GM19324 (cell line): ENCODE results near the gene TUBAL3.

Source experiments
- ATAC-seq: cut with Tn5 transposase; IDR thresholded peaks from one replicate; pipeline ENCODE4 v1.9.1; 2021; ENCODE audit warnings: mild to moderate bottlenecking, moderate library complexity; ENCODE audit not compliant: unreplicated experiment, low FRiP score

TUBAL3 gene

GRCh38 chr10:5344746-5345145 lies 59.9 kb downstream of the TUBAL3 start:
- ATAC-seq = no peak

DNA sequence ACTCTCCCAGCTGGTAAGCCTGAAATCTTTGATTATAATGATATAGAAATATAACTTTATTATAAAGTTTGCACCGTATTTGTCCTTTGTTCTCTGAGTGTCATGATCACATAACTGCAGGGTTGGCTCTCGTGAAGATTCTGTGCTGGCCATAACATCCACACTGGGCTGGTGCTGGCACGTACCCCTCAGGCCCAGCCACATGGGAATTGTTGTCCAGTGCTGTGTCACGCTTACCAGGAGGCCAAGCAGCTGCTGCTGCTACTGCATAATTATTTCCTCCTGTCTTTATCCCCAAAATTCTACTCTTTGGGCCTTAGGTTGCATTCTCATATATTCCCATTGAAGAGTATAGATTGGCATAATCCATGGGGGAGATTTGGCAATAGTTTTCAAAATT lies 60.6 kb downstream of the TUBAL3 start:
- ATAC-seq = no peak

DNA sequence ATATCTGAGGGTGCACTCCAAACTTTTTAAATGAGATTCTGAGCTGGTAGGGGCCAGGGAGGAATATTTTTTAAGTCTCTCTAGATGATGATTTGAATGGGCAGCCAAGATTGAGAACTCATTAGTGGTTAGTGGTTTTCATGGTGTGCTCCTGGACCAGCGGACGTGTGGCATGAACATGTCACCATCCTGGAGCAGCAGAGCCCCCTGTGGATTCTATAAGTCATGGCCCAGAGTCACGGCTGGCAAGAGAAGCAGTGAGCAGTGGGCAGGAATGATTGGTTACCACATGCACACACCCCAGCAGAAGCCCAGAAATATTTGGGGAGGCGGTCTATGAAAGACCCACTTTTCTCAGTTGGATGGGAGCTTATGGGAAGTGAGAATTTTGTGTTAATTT lies 61.1 kb downstream of the TUBAL3 start:
- ATAC-seq = no peak
